Embryonic facial prominence (tissue), 1 donor: Measurements from ENCODE around the gene TUBGCP6.
A peak's percentile ranks its signal among the peaks of the same experiment; 100 is the strongest.

ENCODE experiments used
- DNase-seq: peaks from one replicate; pipeline ENCODE4 v3.0.0-alpha.2; 2016; ENCODE audit errors: extremely low spot score

The TUBGCP6 gene

DNA sequence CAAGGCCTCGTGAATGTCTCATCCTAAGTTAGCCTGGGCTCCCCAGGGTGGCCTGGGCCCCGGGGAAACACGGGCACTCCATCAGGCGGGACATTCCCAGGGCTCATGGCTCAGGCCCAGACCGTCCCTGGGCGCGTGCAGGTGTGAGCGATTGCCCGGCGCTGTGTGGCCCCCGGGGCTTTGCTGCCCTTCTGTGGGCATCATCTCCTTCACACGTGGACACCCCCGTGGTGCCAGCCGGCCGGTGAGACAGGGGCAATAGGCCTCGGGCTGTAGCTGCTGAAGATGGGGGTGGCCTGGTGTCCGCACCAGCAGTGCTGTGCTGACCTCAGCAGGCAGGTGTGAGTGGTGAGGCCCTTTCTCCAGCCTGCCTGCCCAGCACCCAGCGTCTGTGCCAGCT is 48.6 kb downstream of the TUBGCP6 start:
- DNase-seq, result no peak

- DNase-seq, result no peak
Observed at GRCh38 chr22:50194037-50194805, 50.6 kb downstream of the TUBGCP6 start.

DNA sequence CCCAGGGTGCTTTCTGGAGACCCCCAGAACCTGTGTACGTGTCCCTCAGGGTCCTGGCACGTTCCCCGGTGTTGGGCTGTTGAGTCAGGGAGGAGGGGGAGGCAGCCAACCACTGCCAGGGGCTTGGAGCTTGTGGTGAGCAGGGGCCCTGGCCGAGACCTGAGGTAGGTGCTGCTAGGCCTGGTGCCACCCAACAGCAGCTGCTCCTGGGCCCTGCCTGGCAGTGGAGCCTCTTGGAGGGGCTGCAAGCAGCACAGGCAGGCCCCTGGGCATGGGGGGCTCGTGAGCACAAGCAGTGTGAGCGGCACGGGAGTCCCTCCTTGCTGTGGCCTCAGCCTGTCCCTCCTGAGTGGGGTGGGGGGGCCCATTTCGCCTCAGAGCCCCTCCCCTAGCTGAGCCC is 51.2 kb downstream of the TUBGCP6 start:
- DNase-seq, result no peak

DNA sequence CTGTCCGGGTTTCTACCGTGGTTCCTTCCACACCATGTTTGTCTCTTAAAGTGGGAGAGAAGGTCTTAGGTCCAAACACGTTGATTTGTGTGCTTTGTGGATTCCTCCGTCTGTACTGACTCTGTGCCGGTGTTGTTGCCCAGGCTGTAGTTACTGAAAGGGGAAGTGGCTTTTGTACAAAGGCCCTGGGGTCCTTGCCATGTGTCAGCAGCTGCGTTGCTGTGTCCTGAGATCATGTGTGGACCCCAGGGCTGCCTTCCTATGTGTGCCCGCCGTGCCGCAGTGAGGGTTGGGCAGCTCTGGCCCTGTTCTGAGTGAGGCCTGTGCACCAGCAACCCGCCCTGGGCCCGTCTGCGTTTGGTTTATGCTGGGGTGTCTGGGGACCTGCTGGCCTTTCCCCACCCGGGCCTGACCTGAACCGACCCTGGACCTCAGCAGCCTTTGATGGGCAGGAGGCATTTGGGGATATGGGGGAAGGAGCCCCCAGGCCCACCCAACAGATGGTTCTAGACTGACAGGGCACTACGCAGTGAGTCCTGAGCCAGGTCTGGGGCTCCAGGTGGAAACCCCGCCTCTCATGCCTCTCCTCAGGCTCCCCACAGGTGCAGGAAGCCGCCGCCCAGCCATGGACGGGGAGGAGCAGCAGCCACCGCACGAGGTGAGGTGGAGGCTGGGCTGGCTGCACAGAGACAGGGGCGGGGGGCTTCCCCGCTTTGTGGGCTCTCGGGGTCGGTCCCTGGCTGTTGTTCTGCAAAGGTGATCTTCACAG is 52.2 kb downstream of the TUBGCP6 start:
- DNase-seq, result no peak

GRCh38 chr22:50190941-50191741 is 53.7 kb downstream of the TUBGCP6 start:
- DNase-seq, result no peak

DNA sequence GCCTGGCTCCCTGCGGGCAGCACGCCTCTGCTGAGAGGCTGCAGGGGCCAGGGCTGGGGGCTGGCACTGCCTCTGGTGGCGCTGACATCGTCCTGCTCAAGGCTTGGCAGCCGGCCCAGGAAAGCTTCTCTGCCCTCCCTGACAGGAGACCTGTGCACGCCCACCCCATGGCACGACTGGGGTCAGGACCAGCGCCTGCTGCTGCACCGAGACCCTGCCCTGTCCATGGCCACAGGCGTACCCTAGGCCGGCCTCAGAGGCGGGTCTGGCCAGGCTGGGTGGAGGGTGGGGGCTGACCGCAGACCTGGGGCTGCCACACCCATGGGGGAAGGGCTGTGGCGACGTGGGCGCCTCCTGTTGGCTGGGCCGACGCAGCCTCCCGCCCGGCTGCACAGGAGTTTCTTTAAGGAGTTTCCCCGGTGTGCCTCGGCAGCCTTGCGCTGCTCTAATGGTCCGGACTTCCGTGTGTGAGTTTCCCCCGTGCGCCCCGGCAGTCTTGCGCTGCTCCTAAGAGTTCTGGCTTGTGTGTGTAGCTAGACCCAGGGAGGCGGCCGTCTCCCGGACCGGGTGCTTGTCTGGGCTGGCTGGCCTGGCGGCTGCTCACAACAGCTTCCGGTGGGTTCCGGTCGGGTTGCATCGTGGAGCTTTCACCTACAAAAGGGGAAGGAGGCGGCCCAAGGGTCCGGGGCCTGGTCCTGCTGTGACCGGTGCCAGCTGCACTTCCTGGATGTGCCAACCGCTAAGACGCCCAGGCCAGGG is 54.5 kb downstream of the TUBGCP6 start:
- no peak for DNase-seq

DNA sequence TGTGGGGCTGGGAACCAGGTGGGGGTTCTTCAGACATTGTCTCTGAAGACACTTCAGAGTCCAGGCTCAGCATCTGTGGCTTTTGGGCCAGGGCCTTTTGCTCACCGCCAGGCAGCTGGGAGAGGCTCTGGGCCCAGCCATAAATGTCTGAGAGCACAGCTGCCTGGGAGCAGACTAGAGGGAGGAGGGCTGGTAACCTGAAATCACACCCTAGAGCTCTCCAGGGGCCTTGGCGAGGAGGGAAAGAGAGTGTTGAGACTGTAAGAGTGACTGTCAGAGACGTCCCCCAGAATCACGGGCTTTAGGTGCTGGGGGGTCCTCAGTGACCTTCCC is 55.0 kb downstream of the TUBGCP6 start:
- DNase-seq, result no peak

GRCh38 chr22:50189184-50189848 is 55.5 kb downstream of the TUBGCP6 start:
- DNase-seq, result no peak

- DNase-seq, result no peak
Observed at GRCh38 chr22:50188356-50188755, 56.5 kb downstream of the TUBGCP6 start.

GRCh38 chr22:50186761-50187523 is 57.9 kb downstream of the TUBGCP6 start:
- no peak for DNase-seq

GRCh38 chr22:50186181-50186714 is 58.6 kb downstream of the TUBGCP6 start:
- no peak for DNase-seq

GRCh38 chr22:50185375-50186087 is 59.3 kb downstream of the TUBGCP6 start, which contains the start of gene TRABD:
TSS of gene TRABD (plus strand) at chr22:50185913. CDS start at chr22:50193061, 7,148 bp downstream.
- DNase-seq, result peak; percentile 85

DNA sequence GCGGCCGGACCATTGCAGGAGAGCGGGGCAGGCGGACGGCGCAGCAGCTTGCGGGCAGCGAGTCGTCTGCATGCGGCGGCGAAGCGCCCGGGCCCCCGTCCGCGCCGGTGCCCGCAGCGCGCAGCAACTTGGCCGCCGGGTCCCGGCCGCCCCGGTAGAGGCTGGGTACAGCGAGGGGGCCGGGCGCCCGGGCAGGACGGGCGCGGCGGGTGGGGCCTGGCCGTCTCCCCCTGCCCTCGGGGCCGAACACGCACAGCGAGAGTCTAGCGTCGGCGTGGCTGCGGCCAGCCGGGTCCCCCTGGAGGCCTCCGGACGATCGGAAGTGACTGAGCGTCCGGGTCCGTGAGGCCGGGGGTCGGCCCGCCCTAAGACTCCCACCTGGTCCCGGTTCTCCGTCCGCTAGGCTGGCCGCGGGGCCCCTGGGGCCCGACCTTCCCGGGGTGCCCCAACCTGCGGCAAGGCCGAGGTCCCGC is 59.9 kb downstream of the TUBGCP6 start:
- no peak for DNase-seq

DNA sequence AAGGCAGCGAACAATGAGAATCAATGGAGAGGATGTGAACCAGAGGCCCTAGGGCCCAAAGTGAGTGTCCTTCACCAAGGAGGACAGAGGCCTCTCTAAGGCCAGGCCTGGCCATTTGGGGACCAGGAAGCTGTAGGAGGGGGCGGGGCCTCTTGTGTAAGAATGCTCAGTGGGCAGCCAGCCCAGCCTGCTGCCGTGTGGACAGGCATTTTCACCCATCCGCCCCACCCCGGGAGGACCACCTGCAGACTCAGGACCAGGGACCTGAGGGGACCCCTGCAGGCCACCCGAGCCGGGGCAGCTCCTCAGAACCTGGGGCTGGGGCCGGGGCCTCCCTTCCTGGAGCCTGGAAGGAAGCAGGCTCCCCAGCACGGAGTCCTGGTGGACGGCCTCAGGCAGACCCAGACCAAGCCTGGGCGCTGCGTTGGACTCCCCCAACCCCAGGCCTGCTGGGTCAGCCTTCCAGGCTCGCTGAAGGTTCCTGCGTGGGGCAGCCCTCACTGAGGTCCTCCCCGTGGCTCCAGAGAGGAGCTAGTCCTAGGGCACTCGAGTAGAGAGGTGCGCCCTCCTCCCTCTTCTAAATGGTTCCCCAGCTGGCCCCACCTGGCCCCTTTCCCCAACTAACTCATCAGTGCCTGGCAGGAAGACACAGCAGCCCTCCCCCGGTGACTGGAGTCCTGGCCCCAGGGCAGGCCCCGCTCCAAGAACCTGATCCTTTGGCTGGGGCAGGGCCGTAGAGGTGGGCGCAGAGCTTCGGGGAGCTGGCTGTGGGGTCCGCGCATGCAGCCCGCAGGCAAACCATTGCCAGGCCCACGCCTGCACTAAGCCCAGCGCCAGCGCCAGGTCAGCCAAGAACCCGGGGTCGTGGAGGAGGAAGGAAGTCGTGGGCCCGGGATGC is 60.6 kb downstream of the TUBGCP6 start:
- no peak for DNase-seq

DNA sequence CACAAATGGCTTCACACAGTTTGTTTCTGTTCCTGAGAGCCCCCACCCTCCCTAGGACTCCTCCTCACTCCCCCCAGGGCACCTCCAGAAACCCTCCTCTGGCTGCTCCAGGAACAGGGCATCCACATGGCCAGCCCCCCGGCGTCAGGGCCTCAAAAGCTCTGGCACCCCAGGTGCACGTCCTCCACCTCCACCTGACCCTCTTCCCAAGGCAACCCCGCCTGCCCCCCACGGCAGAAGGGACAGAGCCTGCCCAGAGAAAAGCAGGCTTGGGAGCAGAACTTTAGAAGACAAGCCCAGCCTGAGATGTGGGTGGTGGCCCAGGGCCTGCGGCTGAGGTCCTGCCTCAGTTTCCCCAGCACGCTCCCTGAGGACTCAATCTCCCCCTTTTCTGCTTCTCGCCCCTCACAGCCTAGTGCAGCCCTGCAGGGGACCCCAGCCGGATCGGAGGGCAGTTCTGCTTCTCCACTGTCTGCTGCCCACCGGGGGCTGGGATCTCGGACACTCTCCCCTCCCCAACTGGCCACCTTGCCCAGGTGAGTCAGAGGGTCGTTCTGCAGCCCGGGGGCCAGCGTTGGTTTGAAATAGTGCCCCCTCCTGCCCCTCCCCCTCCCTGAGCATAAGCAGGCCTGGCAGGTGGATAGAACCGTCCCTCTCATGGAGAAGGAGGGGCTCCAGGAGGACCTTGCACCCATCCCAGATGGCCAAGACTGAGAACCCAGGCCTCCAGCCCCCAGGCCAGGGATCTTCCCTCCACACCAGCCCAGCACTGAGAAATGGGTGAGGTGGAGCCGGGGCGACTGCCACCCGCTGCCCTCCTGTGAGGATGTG is 61.5 kb downstream of the TUBGCP6 start:
- DNase-seq, result no peak

DNA sequence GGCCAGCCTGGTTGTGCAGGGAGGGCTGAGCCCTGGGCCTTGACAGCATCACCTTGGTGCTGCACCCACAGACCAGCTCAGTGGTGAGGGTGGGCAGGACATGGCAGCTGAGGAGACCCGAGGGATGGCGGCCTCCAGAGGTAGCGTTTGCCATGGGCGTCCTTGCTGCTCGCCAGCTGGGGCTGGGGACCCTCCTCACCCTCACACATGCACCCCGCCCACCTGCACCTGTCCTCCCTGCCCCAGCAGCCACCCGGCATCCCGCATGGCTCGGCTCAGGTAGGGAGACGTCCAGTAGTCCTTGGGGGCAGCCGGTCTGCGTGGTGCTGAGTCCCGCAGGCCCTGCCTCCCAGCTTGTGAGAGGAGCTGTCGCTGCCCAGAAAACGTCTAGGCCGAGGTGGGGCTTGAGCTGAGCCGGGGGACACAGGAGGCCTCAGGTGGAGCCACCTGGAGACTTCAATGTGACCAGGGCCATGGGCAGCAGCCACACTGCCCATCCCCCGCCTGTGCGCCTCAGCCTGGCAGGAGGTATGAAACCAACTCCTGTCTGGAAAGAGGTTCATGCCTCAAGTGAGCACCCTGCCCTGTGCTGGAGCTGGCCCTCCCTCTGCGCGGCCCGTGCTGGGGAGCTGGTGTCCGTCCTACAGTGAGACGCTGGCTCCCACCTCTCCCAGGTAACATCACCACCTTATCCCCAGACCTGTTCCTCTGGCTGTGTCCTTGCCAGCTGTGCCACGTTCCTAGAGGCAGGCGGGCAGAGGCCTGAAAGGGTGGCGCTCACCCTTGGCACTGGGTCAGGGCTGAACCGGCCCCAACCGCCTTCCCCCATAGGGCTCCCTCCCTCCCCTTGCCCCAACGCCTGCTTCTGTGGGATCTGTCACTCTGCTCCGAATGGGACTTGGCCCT is 62.4 kb downstream of the TUBGCP6 start:
- DNase-seq, result no peak
